Measurements from ENCODE around the gene KIRREL3.
A peak's percentile ranks its signal among the peaks of the same experiment; 100 is the strongest.

Gene KIRREL3

DNA sequence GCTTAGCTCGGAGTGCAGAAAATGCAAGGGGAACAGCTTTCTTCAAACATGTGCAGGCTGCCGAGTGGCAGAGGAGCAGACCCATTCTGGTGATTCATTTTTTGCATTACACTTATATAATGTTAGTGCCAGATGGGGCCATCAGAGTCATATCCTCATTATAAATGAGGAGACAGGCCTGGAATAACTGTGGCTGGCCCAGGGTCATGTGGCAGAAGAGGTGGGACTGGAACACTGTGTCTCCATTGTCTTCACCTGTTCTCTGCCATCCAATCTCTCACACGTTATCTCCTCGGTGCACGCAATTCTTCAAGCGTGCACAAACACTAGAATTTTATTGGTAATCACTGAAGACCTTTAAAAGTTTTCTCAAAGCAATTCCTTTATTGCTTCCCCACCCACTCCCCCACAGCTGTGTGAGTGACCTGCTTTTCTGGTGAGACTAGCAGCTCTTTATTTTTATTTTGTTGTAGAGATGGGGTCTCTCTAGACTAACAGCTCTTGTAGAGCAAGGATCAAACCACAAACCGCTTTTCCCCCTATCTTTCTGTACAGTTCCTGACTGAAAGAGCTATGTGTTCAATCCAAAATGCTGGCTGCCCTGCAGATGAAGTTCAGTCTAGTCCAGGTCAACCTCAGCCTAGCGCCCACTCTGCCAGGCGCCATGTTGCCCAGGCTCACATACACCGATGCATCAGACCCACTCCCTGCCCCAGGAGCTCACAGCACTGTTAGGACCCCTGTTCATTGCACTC, 569.8 kb downstream of the KIRREL3 start:
- Histone ChIP-seq H3K4me3 (ENCODE audit: low read depth in 1 of 2, low read length in 2 of 2) (no peak overlapping the region), H3K9me3 (ENCODE audit: control insufficient read depth in 1 of 2, low read length in 2 of 2) (no peaks in the 10 kb centered on the region), H3K27me3 (ENCODE audit: low read depth, low read length) (no peaks in the 10 kb centered on the region), H3K27ac (ENCODE audit: low read length) (no peak overlapping the region), H3K4me1 (ENCODE audit: control insufficient read depth in 1 of 2, insufficient read depth in 2 of 2, low read length in 2 of 2) (peaks cover 0 to 11% of the 10 kb centered on the region in 2 donors), H3K36me3 (ENCODE audit: control insufficient read depth in 1 of 2, insufficient read depth in 2 of 2, low read length in 2 of 2) (no peaks in the 10 kb centered on the region)

DNA sequence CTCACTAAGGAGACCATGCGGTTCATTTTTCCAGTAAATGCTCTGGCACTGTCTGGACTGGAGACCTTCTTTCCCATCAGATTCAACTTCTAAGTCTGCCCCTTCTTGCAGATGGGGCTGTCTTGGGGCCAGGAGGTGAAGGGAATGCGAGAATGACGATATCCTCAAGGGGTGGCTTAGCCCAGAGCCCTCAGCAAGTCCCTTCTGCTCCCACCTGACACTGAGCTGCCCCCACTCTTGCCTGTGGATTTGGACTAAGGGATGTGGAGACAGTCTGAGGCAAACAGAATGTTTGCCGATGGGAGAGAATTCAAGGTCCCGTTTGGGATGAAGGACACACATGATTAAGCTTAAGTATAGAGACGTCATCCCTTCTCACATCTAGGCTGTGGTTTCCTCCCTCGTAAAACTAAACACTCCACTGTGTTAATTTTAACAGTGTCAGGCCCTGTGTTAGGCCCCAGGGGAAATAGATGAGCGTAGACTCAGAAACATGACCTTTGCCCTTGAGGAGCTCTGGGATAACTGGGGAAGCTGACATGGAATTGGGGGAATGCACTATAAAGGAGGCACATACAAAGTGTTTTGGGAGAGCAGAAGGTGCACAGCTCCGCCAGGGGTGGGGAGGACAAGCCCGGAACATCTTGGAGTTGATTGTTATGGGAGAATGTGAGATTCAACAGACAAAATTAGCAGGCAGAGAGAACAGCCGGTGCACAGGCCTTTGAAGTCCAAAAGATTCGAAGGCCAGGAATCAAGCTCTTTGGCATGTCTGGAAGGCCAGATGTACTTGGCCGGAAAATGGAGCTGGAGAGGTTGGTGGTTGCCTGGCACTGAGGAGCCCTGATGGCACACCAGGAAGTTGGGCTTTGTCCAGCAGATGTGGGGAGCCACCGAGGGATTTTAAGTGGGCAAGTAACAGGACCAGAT, 573.5 kb downstream of the KIRREL3 start:
- H3K4me1 ChIP-seq (ENCODE audit: control insufficient read depth in 1 of 2, insufficient read depth in 2 of 2, low read length in 2 of 2) = peaks cover 0 to 6% of the 10 kb centered on the region in 2 donors
- H3K9me3 ChIP-seq (ENCODE audit: control insufficient read depth in 1 of 2, low read length in 2 of 2) = no peaks in the 10 kb centered on the region
- H3K36me3 ChIP-seq (ENCODE audit: control insufficient read depth in 1 of 2, insufficient read depth in 2 of 2, low read length in 2 of 2) = no peaks in the 10 kb centered on the region
- no peak overlapping the region for H3K4me3 ChIP-seq (ENCODE audit: low read depth in 1 of 2, low read length in 2 of 2)
- no peaks in the 10 kb centered on the region for H3K27me3 ChIP-seq (ENCODE audit: low read depth, low read length)
- H3K27ac ChIP-seq (ENCODE audit: low read length) = no peak overlapping the region

DNA sequence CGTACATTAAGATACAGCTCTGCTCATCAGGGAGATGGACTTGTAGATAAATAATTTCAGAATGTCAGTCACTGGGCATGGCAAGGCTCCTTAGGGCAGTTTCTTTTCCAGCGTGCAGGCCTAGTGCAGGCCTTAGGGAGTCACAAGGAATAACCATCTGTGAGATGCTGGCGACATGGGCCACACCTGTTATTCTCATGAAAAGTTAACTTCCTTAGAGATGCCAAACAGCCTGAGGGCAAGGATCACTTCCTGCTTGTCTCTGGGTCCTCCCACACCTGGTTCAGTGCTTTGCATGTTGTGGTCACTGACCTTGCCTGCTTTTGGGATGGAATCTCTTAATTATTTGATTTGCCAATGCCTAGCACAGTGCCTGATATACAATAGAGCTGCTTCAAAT, 574.5 kb downstream of the KIRREL3 start:
- Histone ChIP-seq H3K4me1 (ENCODE audit: control insufficient read depth in 1 of 2, insufficient read depth in 2 of 2, low read length in 2 of 2) (peaks cover 0 to 6% of the 10 kb centered on the region in 2 donors), H3K27me3 (ENCODE audit: low read depth, low read length) (no peaks in the 10 kb centered on the region), H3K36me3 (ENCODE audit: control insufficient read depth in 1 of 2, insufficient read depth in 2 of 2, low read length in 2 of 2) (no peaks in the 10 kb centered on the region), H3K4me3 (ENCODE audit: low read depth in 1 of 2, low read length in 2 of 2) (no peak overlapping the region), H3K27ac (ENCODE audit: low read length) (no peak overlapping the region), H3K9me3 (ENCODE audit: control insufficient read depth in 1 of 2, low read length in 2 of 2) (no peaks in the 10 kb centered on the region)

DNA sequence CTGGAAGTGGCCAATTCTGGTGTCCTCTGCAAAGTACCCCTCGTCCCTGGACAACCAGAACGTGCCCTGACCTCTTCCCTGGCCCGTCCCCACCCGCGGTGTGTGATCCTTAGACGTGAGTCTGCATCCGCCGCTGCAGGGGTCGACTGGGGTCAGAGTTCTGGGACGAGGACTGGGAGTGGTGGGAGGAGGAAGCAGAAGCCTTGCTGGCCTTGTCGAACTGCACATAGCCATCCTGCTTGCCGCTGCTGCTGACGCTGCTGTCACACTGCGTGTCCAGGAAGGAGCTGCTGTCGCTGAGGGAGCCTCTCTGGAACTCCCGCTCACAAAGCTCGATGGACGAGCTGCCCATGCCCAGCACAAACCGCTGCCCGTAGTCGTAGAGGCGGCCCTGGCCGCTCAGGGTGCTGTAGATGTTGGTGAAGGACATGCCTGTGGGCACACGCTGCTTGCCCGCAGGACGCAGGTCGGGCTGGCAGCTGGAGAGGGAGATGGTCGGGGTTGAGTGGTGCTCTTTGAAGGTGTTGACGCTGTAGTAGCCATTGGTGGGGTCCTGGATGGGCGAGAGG, 576.0 kb downstream of the KIRREL3 start:
- Histone ChIP-seq H3K9me3 (ENCODE audit: control insufficient read depth in 1 of 2, low read length in 2 of 2) (no peaks in the 10 kb centered on the region), H3K36me3 (ENCODE audit: control insufficient read depth in 1 of 2, insufficient read depth in 2 of 2, low read length in 2 of 2) (no peaks in the 10 kb centered on the region), H3K4me3 (ENCODE audit: low read depth in 1 of 2, low read length in 2 of 2) (no peak overlapping the region), H3K4me1 (ENCODE audit: control insufficient read depth in 1 of 2, insufficient read depth in 2 of 2, low read length in 2 of 2) (peaks cover 0 to 6% of the 10 kb centered on the region in 2 donors), H3K27ac (ENCODE audit: low read length) (no peak overlapping the region), H3K27me3 (ENCODE audit: low read depth, low read length) (no peaks in the 10 kb centered on the region)

DNA sequence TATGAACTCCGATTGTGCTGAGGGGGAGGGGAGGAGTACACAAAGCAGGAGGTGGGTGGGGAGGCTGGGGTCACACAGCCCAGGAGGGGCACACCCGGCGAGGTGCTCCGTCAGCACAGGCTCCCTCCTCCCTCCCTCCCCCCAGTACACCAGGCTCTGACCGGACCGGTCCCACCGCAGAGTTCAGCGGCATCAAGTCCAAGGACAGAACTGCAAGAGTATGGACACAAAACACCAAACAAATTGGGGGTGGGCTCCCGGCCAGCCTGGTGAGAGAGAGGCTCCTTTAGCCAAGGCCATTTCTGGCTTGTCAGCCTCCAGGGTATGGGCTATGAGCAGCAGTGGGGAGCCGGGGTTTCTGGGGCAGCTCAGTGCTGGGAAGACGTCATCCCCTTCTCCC, 576.8 kb downstream of the KIRREL3 start:
- Histone ChIP-seq H3K9me3 (ENCODE audit: control insufficient read depth in 1 of 2, low read length in 2 of 2) (no peaks in the 10 kb centered on the region), H3K27ac (ENCODE audit: low read length) (no peak overlapping the region), H3K36me3 (ENCODE audit: control insufficient read depth in 1 of 2, insufficient read depth in 2 of 2, low read length in 2 of 2) (no peaks in the 10 kb centered on the region), H3K4me1 (ENCODE audit: control insufficient read depth in 1 of 2, insufficient read depth in 2 of 2, low read length in 2 of 2) (peaks cover 0 to 6% of the 10 kb centered on the region in 2 donors), H3K27me3 (ENCODE audit: low read depth, low read length) (no peaks in the 10 kb centered on the region), H3K4me3 (ENCODE audit: low read depth in 1 of 2, low read length in 2 of 2) (no peak overlapping the region)

DNA sequence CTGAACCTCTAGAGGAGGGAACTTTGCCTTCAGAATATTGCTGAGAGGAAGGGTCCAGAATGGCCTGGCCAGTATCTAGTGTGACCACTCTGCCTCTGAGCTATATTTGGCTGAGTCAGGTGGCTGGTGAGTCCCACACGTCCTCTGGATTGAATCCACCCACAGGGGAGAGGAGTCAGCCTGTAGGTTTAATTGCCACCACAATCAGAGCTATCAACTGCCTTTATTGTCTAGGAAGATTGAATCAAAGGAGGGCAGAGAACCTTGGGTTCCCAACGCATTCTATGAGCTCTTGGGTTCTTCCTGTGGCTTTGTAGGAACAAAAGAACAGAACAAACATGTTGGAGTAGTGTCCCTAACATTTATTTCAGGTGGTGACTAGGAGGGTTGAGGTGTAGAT, 577.4 kb downstream of the KIRREL3 start:
- no peaks in the 10 kb centered on the region for H3K27me3 ChIP-seq (ENCODE audit: low read depth, low read length)
- H3K4me1 ChIP-seq (ENCODE audit: control insufficient read depth in 1 of 2, insufficient read depth in 2 of 2, low read length in 2 of 2) = peaks cover 0 to 6% of the 10 kb centered on the region in 2 donors
- no peaks in the 10 kb centered on the region for H3K36me3 ChIP-seq (ENCODE audit: control insufficient read depth in 1 of 2, insufficient read depth in 2 of 2, low read length in 2 of 2)
- no peaks in the 10 kb centered on the region for H3K9me3 ChIP-seq (ENCODE audit: control insufficient read depth in 1 of 2, low read length in 2 of 2)
- H3K27ac ChIP-seq (ENCODE audit: low read length) = no peak overlapping the region
- H3K4me3 ChIP-seq (ENCODE audit: low read depth in 1 of 2, low read length in 2 of 2) = no peak overlapping the region

DNA sequence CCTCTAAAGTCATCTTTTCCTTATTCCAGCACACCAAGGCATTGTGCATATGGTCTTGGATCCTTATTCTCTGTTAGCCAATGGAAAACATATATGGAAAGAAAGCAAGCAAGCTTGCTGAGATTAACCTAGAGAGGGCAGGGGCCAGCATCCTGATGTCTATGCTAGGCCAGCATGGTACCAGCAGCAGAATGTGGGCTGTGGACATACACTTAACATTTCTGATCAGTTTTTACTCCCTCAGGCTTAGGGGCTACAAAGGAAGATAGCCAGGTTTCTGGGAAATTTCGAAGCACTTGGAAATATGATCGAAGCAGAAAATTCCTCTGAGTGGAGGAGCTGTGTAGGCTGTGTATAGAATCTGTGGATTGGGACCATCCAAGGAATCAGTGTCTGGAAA, 578.1 kb downstream of the KIRREL3 start:
- no peak overlapping the region for H3K4me3 ChIP-seq (ENCODE audit: low read depth in 1 of 2, low read length in 2 of 2)
- no peaks in the 10 kb centered on the region for H3K9me3 ChIP-seq (ENCODE audit: control insufficient read depth in 1 of 2, low read length in 2 of 2)
- H3K27ac ChIP-seq (ENCODE audit: low read length) = no peak overlapping the region
- H3K4me1 ChIP-seq (ENCODE audit: control insufficient read depth in 1 of 2, insufficient read depth in 2 of 2, low read length in 2 of 2) = peaks cover 0 to 6% of the 10 kb centered on the region in 2 donors
- H3K36me3 ChIP-seq (ENCODE audit: control insufficient read depth in 1 of 2, insufficient read depth in 2 of 2, low read length in 2 of 2) = no peaks in the 10 kb centered on the region
- no peaks in the 10 kb centered on the region for H3K27me3 ChIP-seq (ENCODE audit: low read depth, low read length)

DNA sequence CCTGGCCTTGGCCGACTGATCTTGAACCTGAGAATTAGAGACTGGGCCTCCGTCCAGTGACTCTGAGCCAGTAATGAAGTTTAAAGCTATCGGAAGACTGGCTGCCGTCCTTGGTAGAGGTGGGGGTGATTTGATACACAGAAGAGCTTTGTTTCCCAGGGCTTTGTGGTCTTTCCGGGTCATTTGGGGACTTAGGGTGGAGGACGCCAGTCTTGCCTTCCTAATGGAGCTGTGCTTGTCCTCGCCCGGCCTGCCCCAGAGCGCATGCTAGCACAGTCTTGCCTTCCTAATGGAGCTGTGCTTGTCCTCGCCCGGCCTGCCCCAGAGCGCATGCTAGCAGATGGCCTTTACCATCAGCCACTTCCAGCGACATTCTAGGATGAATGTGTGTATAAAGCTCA, 579.3 kb downstream of the KIRREL3 start:
- Histone ChIP-seq H3K9me3 (ENCODE audit: control insufficient read depth in 1 of 2, low read length in 2 of 2) (no peaks in the 10 kb centered on the region), H3K4me1 (ENCODE audit: control insufficient read depth in 1 of 2, insufficient read depth in 2 of 2, low read length in 2 of 2) (peaks cover 2 to 5% of the 10 kb centered on the region in 2 donors), H3K36me3 (ENCODE audit: control insufficient read depth in 1 of 2, insufficient read depth in 2 of 2, low read length in 2 of 2) (no peaks in the 10 kb centered on the region), H3K27ac (ENCODE audit: low read length) (no peak overlapping the region), H3K27me3 (ENCODE audit: low read depth, low read length) (no peaks in the 10 kb centered on the region), H3K4me3 (ENCODE audit: low read depth in 1 of 2, low read length in 2 of 2) (no peak overlapping the region)

DNA sequence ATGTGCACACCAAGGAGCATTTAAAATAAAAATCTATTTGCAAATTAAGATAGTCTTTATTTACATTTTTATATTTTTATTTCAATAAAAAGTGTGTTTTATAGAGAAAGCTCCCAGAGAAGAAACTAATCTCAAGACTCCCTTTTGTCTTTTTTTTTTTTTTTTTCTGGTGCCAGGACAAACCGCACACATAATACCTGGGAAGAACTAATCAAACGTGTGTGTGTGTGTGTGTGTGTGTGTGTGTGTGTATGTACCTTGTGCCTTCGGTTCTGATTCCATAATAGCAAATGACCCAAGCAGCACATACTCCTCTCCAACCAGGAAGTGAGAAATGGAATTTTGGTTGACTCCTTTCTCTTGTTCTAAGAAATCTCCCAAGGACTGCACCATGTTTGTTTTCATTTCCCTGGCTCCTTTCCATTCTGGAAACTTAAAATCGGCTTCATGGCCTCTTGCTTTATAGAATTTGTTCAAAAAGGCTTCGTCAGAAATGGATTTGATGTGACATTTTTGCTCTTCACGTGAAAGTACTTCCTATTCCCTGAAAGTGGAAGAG, 579.8 kb downstream of the KIRREL3 start:
- no peak overlapping the region for H3K4me3 ChIP-seq (ENCODE audit: low read depth in 1 of 2, low read length in 2 of 2)
- H3K4me1 ChIP-seq (ENCODE audit: control insufficient read depth in 1 of 2, insufficient read depth in 2 of 2, low read length in 2 of 2) = peaks cover 5 to 6% of the 10 kb centered on the region in 2 donors
- no peaks in the 10 kb centered on the region for H3K27me3 ChIP-seq (ENCODE audit: low read depth, low read length)

DNA sequence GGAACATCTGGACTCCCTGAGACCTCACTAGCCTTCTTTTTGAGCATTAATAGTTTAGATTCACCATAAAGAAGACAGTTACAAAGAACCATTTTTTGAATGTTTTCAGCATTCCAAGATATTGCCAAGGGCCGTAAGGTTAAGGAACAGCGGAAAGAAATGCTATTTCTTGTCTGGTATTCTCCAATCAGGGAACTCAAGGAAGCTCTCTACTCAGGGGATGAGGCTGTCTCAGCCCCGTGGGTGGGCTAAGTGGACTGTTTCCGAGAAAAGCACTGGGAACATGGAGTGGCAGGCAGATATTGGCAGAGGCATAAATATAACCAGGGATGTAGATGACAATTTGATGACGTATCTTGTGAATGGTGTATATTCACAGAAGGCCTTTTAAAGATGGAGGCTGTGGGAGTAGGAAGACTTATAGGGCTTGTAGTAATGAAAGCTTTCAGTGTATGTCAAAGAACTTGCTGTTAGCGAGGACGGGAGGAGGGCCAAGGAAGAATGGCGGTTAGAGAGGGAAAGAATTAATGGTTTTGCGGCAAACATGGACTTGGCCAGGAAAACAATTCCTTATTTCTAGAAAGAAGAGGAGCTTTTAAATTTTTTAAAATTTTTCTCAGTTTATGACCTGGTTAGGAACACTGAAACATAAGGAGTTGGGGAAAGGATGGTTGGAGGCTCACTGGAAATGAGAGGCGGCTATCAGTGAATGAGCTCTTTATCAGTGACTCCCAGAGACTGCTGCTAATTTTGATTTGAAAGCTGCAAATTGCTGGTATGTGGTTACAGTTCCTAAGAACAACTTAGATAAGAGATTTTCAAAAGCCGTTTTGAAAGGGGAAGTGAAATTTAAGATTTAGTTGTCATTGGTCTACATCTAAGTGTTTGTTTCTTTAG, 580.5 kb downstream of the KIRREL3 start:
- Histone ChIP-seq H3K27me3 (ENCODE audit: low read depth, low read length) (no peaks in the 10 kb centered on the region), H3K27ac (ENCODE audit: low read length) (peak overlapping the region; percentile 9), H3K36me3 (ENCODE audit: control insufficient read depth in 1 of 2, insufficient read depth in 2 of 2, low read length in 2 of 2) (no peaks in the 10 kb centered on the region), H3K4me3 (ENCODE audit: low read depth in 1 of 2, low read length in 2 of 2) (no peak overlapping the region), H3K4me1 (ENCODE audit: control insufficient read depth in 1 of 2, insufficient read depth in 2 of 2, low read length in 2 of 2) (peaks cover 5 to 14% of the 10 kb centered on the region in 2 donors), H3K9me3 (ENCODE audit: control insufficient read depth in 1 of 2, low read length in 2 of 2) (no peaks in the 10 kb centered on the region)

More for the DNA sequence above, 579.8 kb downstream of the KIRREL3 start:
- no peaks in the 10 kb centered on the region for H3K36me3 ChIP-seq (ENCODE audit: control insufficient read depth in 1 of 2, insufficient read depth in 2 of 2, low read length in 2 of 2)
- H3K9me3 ChIP-seq (ENCODE audit: control insufficient read depth in 1 of 2, low read length in 2 of 2) = no peaks in the 10 kb centered on the region
- H3K27ac ChIP-seq (ENCODE audit: low read length) = no peak overlapping the region

Data from muscle layer of duodenum (tissue), 2 donors.